Measurements from ENCODE around the gene SMYD5.
"Not testable (repeated sequence)": the region's sequence is repeated elsewhere in the genome, so short reads cannot be mapped to it uniquely, and the experiment has no call there.

DNA sequence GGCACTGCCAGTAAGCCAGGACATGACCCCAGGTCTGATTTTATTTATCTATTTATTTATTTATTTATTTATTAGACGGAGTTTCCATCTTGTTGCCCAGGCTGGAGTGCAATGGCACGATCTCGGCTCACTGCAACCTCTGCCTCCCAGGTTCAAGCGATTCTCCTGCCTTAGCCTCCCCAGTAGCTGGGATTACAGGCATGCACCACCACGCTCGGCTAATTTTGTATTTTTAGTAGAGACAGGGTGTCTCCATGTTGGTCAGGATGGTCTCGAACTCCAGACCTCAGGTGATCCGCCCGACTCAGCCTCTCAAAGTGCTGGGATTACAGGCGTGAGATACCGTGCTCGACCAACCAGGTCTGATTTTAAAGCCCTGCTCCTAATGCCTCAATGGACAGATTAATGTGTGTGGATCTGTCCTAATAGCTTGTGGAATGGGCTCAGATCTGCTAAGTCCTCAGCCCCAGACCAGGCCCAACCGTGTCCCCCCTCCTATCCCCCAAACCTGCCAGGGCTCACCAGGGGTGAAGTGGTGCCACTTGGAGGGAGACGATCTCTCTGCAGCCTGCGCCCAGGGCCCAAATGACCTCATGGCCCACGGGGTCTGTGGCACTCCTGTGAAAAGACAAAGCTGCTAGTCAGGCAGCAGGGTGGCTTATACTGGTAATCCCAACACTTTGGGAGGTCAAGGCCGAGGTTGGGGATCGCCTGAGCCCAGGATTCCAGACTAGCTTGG, 48.8 kb downstream of the SMYD5 start:
- not testable (repeated sequence) for TF ChIP-seq RBM22 (IDR thresholded peaks at IDR 0.05; ENCODE audit: low read depth, low read length, poor library complexity, severe bottlenecking); NR2C2 (CRISPR knock-in tag; IDR thresholded peaks at IDR 0.05); NR2C2 (tag; IDR thresholded peaks at IDR 0.05); BCLAF1 (IDR thresholded peaks at IDR 0.05; ENCODE audit: borderline replicate concordance in 1 of 2, control insufficient read depth in 1 of 2, low read depth in 2 of 2, low read length in 1 of 2); DNMT1 (IDR thresholded peaks at IDR 0.05); ZNF311 (CRISPR knock-in tag; IDR thresholded peaks at IDR 0.05); ZNF431 (CRISPR knock-in tag; IDR thresholded peaks at IDR 0.05)

Measured in K562 (cell line).